ENCODE results near the gene RNF114. TPM values are rescaled to one million over a fixed set of nuclear protein-coding genes. Genes with fewer than 3 reads are reported as not detected.

RNF114 gene
- total RNA-seq, 4 donors from 2014 or later, result 132 to 279 (median 179) TPM

GRCh38 chr20:49981218-49982071 lies 45.2 kb downstream of the RNF114 start:
- H3K27me3 ChIP-seq, result no peaks in the 10 kb centered on the region
- intact Hi-C loops (cut with DNase I), result loop anchor here (10.0 kb wide), 1 partner anchor 173 kb away; the partner anchor contains the start of gene PEDS1
- TF ChIP-seq CTCF (IDR thresholded peaks at IDR 0.05) (no peak), POLR2A (IDR thresholded peaks at IDR 0.05) (no peak)
- peak overlapping the region in 2 of 3 donors; percentile 65 to 91 for H3K27ac ChIP-seq
- no peak for DNase-seq
- peaks cover 0 to 18% of the 10 kb centered on the region in 2 donors for H3K36me3 ChIP-seq
- H3K4me1 ChIP-seq, result peaks cover 35 to 45% of the 10 kb centered on the region in 2 donors
- H3K9me3 ChIP-seq, result no peaks in the 10 kb centered on the region
- no peak overlapping the region for H3K4me3 ChIP-seq (replicated peaks in 1 of 3)
- WGBS, 2 donors, result 88 to 89% methylated on average over 23 of the region's 23 CpGs

- intact Hi-C loops (cut with DNase I), result loop anchor here (10.0 kb wide), 1 partner anchor 173 kb away; the partner anchor contains the start of gene PEDS1
- H3K4me1 ChIP-seq, result peaks cover 41 to 51% of the 10 kb centered on the region in 2 donors
- no peaks in the 10 kb centered on the region for H3K27me3 ChIP-seq
- peak overlapping the region in 2 of 3 donors; percentile 65 to 91 for H3K27ac ChIP-seq
- H3K36me3 ChIP-seq, result peaks cover 0 to 18% of the 10 kb centered on the region in 2 donors
- no peak for DNase-seq
- 27 to 37% methylated on average over 12 of the region's 12 CpGs for WGBS, 2 donors
- peak overlapping the region in 1 of 3 donors; percentile 72 for H3K4me3 ChIP-seq (replicated peaks in 1 of 3)
- H3K9me3 ChIP-seq, result no peaks in the 10 kb centered on the region
- TF ChIP-seq CTCF (IDR thresholded peaks at IDR 0.05) (no peak), POLR2A (IDR thresholded peaks at IDR 0.05) (no peak)
Observed at GRCh38 chr20:49982072-49982345, 45.8 kb downstream of the RNF114 start.

GRCh38 chr20:49982346-49983122 lies 46.3 kb downstream of the RNF114 start, which contains the start of gene SNAI1:
Gene SNAI1, plus strand, starts transcription at chr20:49982980. Its CDS starts 80 bp downstream, at chr20:49983060.
- no peaks in the 10 kb centered on the region for H3K27me3 ChIP-seq
- peak; percentile 84 to 87 for DNase-seq
- peak within 1 kb of the TSS; percentile 65 to 72 (median 66) for H3K4me3 ChIP-seq (replicated peaks in 1 of 3)
- peaks cover 45 to 56% of the 10 kb centered on the region in 2 donors for H3K4me1 ChIP-seq
- peaks cover 3 to 18% of the 10 kb centered on the region in 2 donors for H3K36me3 ChIP-seq
- H3K9me3 ChIP-seq, result no peaks in the 10 kb centered on the region
- peak within 1 kb of the TSS; percentile 60 to 91 (median 88) for H3K27ac ChIP-seq
- WGBS, 2 donors, result 2 to 3% methylated on average over 23 to 25 of the region's 90 CpGs
- intact Hi-C loops (cut with DNase I), result loop anchor here (10.0 kb wide), 1 partner anchor 172 kb away; the partner anchor contains the start of gene PEDS1
- peak; percentile 94 to 95 for TF ChIP-seq POLR2A (IDR thresholded peaks at IDR 0.05)
- TF ChIP-seq CTCF (IDR thresholded peaks at IDR 0.05), result peak in 5 of 6 experiments; percentile 19 to 79 (median 63)

GRCh38 chr20:49983123-49983847 lies 47.1 kb downstream of the RNF114 start:
- Histone ChIP-seq H3K27ac (peak overlapping the region; percentile 60 to 91 (median 88)), H3K4me1 (peaks cover 45 to 64% of the 10 kb centered on the region in 2 donors), H3K4me3 (replicated peaks in 1 of 3) (peak overlapping the region; percentile 65 to 72 (median 66)), H3K9me3 (no peaks in the 10 kb centered on the region), H3K36me3 (peaks cover 11 to 20% of the 10 kb centered on the region in 2 donors), H3K27me3 (no peaks in the 10 kb centered on the region)
- 16 to 25% methylated on average over 23 to 24 of the region's 24 CpGs for WGBS, 2 donors
- TF ChIP-seq CTCF (IDR thresholded peaks at IDR 0.05) (no peak), POLR2A (IDR thresholded peaks at IDR 0.05) (no peak)
- intact Hi-C loops (cut with DNase I), result loop anchor here (10.0 kb wide), 1 partner anchor 172 kb away; the partner anchor contains the start of gene PEDS1
- no peak for DNase-seq

Measured in thyroid gland (tissue), 4 donors.